ENCODE measurements around the gene ABCC6. TPM values are rescaled to one million over a fixed set of nuclear protein-coding genes. Genes with fewer than 3 reads are reported as not detected.

Gene ABCC6
- total RNA-seq, 1 donor from 2014 or later, result 5.9 TPM

DNA sequence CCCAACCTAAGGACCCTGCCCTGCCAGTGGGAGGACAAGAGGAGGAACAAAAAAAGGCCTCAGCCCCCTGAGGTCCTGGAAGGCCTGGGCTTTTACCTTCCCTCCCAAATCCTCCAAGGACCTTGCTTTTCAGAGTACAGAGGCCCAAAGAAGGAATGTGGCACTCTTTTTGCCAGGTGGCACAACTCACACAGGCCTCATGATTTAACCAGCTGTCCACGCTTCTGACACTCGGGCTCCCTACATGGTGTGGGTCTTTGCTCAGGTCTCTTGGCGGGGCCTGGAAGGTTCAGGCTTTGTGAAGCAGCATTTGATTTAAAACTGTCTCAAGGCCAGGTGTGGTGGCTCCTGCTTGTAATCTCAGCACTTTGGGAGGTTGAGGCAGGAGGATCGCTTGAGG lies 120.6 kb downstream of the ABCC6 start:
- Mint-ChIP-seq H3K27ac (no peak overlapping the region), H3K9me3 (no peaks in the 10 kb centered on the region), H3K4me1 (ENCODE audit: unreplicated experiment) (no peaks in the 10 kb centered on the region), H3K27me3 (no peaks in the 10 kb centered on the region), H3K36me3 (peaks cover 20% of the 10 kb centered on the region), H3K4me3 (no peak overlapping the region)
- TF ChIP-seq, protein P1, sequence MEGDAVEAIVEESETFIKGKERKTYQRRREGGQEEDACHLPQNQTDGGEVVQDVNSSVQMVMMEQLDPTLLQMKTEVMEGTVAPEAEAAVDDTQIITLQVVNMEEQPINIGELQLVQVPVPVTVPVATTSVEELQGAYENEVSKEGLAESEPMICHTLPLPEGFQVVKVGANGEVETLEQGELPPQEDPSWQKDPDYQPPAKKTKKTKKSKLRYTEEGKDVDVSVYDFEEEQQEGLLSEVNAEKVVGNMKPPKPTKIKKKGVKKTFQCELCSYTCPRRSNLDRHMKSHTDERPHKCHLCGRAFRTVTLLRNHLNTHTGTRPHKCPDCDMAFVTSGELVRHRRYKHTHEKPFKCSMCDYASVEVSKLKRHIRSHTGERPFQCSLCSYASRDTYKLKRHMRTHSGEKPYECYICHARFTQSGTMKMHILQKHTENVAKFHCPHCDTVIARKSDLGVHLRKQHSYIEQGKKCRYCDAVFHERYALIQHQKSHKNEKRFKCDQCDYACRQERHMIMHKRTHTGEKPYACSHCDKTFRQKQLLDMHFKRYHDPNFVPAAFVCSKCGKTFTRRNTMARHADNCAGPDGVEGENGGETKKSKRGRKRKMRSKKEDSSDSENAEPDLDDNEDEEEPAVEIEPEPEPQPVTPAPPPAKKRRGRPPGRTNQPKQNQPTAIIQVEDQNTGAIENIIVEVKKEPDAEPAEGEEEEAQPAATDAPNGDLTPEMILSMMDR (conservative IDR thresholded peaks at IDR 0.05), result no peak
- no peak for DNase-seq (ENCODE audit: extremely low spot score, unreplicated experiment)

GRCh38 chr16:16101585-16101984 lies 121.7 kb downstream of the ABCC6 start:
- Mint-ChIP-seq H3K27ac (no peak overlapping the region), H3K27me3 (no peaks in the 10 kb centered on the region), H3K4me1 (ENCODE audit: unreplicated experiment) (peaks cover under 1% of the 10 kb centered on the region), H3K4me3 (no peak overlapping the region), H3K36me3 (peaks cover 20% of the 10 kb centered on the region), H3K9me3 (no peaks in the 10 kb centered on the region)
- TF ChIP-seq, protein P1 (conservative IDR thresholded peaks at IDR 0.05), result no peak
- no peak for DNase-seq (ENCODE audit: extremely low spot score, unreplicated experiment)

- Mint-ChIP-seq H3K27me3 (no peaks in the 10 kb centered on the region), H3K36me3 (peaks cover 20% of the 10 kb centered on the region)
Observed at GRCh38 chr16:16100631-16101030, 122.7 kb downstream of the ABCC6 start.

DNA sequence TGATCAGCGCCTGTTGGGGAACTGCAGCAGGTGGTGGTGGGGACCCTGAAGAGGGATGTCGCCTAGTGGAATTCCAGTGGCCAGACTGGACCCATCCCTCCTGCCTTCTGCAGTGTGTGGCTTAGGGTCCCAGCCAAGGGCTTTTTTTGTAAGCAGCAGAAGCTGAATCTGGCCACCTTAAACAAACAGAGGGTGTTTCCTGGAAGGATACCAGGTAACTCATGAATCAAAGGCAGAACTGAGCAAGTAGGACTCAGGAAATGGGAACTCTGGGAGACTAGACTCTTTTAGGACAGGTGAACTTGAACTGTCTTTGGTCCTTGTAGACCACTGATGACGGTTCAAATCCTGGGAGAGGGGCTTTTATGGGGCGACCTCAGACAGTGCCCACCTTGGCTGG lies 124.0 kb downstream of the ABCC6 start:
- H3K4me3 Mint-ChIP-seq, result no peak overlapping the region
- TF ChIP-seq, protein P1 (conservative IDR thresholded peaks at IDR 0.05), result no peak
- peaks cover 16% of the 10 kb centered on the region for H3K36me3 Mint-ChIP-seq
- peaks cover 6% of the 10 kb centered on the region for H3K4me1 Mint-ChIP-seq (ENCODE audit: unreplicated experiment)
- no peaks in the 10 kb centered on the region for H3K27me3 Mint-ChIP-seq
- no peak for DNase-seq (ENCODE audit: extremely low spot score, unreplicated experiment)
- H3K27ac Mint-ChIP-seq, result no peak overlapping the region
- H3K9me3 Mint-ChIP-seq, result no peaks in the 10 kb centered on the region

More at GRCh38 chr16:16100631-16101030, 122.7 kb downstream of the ABCC6 start:
- no peak overlapping the region for H3K27ac Mint-ChIP-seq
- no peak overlapping the region for H3K4me3 Mint-ChIP-seq
- H3K9me3 Mint-ChIP-seq, result no peaks in the 10 kb centered on the region
- TF ChIP-seq, protein P1 (conservative IDR thresholded peaks at IDR 0.05), result no peak
- DNase-seq (ENCODE audit: extremely low spot score, unreplicated experiment), result no peak
- H3K4me1 Mint-ChIP-seq (ENCODE audit: unreplicated experiment), result peaks cover 6% of the 10 kb centered on the region

Other genes starting within 250 kb of the ABCC6 start
- 20.3 and 29.5 TPM in 2 replicates for gene NOMO3, start 9.0 kb upstream of the ABCC6 start, total RNA-seq (ENCODE audit: low replicate concordance)
- gene NPIPA7, start 155.6 kb upstream of the ABCC6 start, total RNA-seq (ENCODE audit: low replicate concordance), result 3.5 and 8.0 TPM in 2 replicates

Data from type B pancreatic cell (in vitro differentiated cells).